Right kidney (tissue), 1 donor: ENCODE results near the gene B3GNT4.
"Not testable (repeated sequence)": the region's sequence is repeated elsewhere in the genome, so short reads cannot be mapped to it uniquely, and the experiment has no call there.

Experiments
- DNase-seq: peaks from one replicate; pipeline ENCODE4 v3.0.0-alpha.2; 2016

Gene B3GNT4

GRCh38 chr12:122187466-122187865 is 16.0 kb upstream of the B3GNT4 start:
- DNase-seq: no peak

- no peak for DNase-seq
Measured at GRCh38 chr12:122189626-122190475, 13.7 kb upstream of the B3GNT4 start.

GRCh38 chr12:122190842-122191668 is 12.5 kb upstream of the B3GNT4 start:
- DNase-seq: peak; percentile 28

GRCh38 chr12:122192441-122192840 is 11.1 kb upstream of the B3GNT4 start:
- DNase-seq: no peak

- DNase-seq: no peak
Measured at GRCh38 chr12:122194804-122195203, 8.7 kb upstream of the B3GNT4 start.

GRCh38 chr12:122195405-122195804 is 8.1 kb upstream of the B3GNT4 start:
- DNase-seq: no peak

GRCh38 chr12:122197612-122197966 is 5.9 kb upstream of the B3GNT4 start:
- DNase-seq: no peak

GRCh38 chr12:122199484-122200355 is 3.8 kb upstream of the B3GNT4 start:
- DNase-seq: no peak

- DNase-seq: no peak
Measured at GRCh38 chr12:122200541-122201175, 2.9 kb upstream of the B3GNT4 start.

GRCh38 chr12:122201381-122201780 is 2.1 kb upstream of the B3GNT4 start:
- no peak for DNase-seq

GRCh38 chr12:122202017-122202416 is 1.5 kb upstream of the B3GNT4 start:
- no peak for DNase-seq

- DNase-seq: not testable (repeated sequence)
Measured at GRCh38 chr12:122202811-122203210, 698 bp upstream of the B3GNT4 start.

- DNase-seq: peak; percentile 56
Measured at GRCh38 chr12:122204167-122205052, 901 bp downstream of the B3GNT4 start.

- no peak for DNase-seq
Measured at GRCh38 chr12:122205053-122205925, 1.8 kb downstream of the B3GNT4 start.

- no peak for DNase-seq
Measured at GRCh38 chr12:122206111-122206881, 2.8 kb downstream of the B3GNT4 start.

GRCh38 chr12:122206976-122207375 is 3.5 kb downstream of the B3GNT4 start:
- DNase-seq: no peak

- no peak for DNase-seq
Measured at GRCh38 chr12:122207391-122207790, 3.9 kb downstream of the B3GNT4 start.

GRCh38 chr12:122208073-122208820 is 4.7 kb downstream of the B3GNT4 start:
- no peak for DNase-seq
